PC-9 (cell line): ENCODE results near the gene SPEM3. TPM values are rescaled to one million over a fixed set of nuclear protein-coding genes. Genes with fewer than 3 reads are reported as not detected.

Experiments
- BruUV-seq: library from RNA; stranded (reverse); fragments of 400-500 nt; replicated peaks from 2 replicates; lab custom pipeline; 2021; lab: Mats Ljungman, UMichigan
- CTCF ChIA-PET: fragments of 300-600 bp; sonication (Branson Sonifier 250); formaldehyde crosslinking; loops from one replicate; lab custom pipeline; 2022; ENCODE audit warnings: antibody characterized with exemption; lab: Charles Lee
- POLR2A ChIA-PET: fragments of 300-600 bp; sonication (Branson Sonifier 250); formaldehyde crosslinking; loops from one replicate; lab custom pipeline; 2022; ENCODE audit warnings: antibody characterized with exemption; ENCODE audit not compliant: unreplicated experiment; lab: Charles Lee
- DNase-seq, 2 experiments: peaks; one replicate each; pipeline versions ENCODE4 v3.0.0 to v3.0.0-alpha.2; 2015 to 2022; ENCODE audit warnings: mixed read lengths in 1 of 2
- H2AFZ ChIP-seq: fragments of 200-600 bp; sonication (generic); 2 replicates; pipeline ENCODE4 v1.8.1; 2017; ENCODE audit warnings: antibody characterized with exemption
- H3F3A ChIP-seq: fragments of 200-600 bp; sonication (generic); 2 replicates; pipeline ENCODE4 v1.8.1; 2017; ENCODE audit warnings: antibody characterized with exemption, mild to moderate bottlenecking, low read depth; ENCODE audit not compliant: insufficient read depth
- H3K27ac ChIP-seq: fragments of 200-600 bp; sonication (generic); 2 replicates; pipeline ENCODE4 v1.6.1; 2016; ENCODE audit warnings: mixed run types
- H3K27me3 ChIP-seq: fragments of 200-600 bp; sonication (generic); 2 replicates; pipeline ENCODE4 v1.6.1; 2016; ENCODE audit warnings: low read depth, mixed run types; ENCODE audit not compliant: insufficient read depth
- H3K36me3 ChIP-seq: fragments of 200-600 bp; sonication (generic); 2 replicates; pipeline ENCODE4 v1.6.1; 2016; ENCODE audit warnings: low read depth, mixed run types
- H3K4me1 ChIP-seq: fragments of 200-600 bp; sonication (generic); replicated peaks from 2 replicates; pipeline ENCODE4 v1.6.1; 2016; ENCODE audit warnings: mixed run types; ENCODE audit not compliant: insufficient read depth
- H3K4me2 ChIP-seq: fragments of 200-600 bp; sonication (generic); 2 replicates; pipeline ENCODE4 v1.6.1; 2017; ENCODE audit warnings: mixed run types
- H3K4me3 ChIP-seq: fragments of 200-600 bp; sonication (generic); 2 replicates; pipeline ENCODE4 v1.6.1; 2016; ENCODE audit warnings: mixed run types
- H3K79me2 ChIP-seq: fragments of 200-600 bp; sonication (generic); 2 replicates; pipeline ENCODE4 v1.6.1; 2017; ENCODE audit warnings: low read depth, mixed run types
- H3K9me2 ChIP-seq: fragments of 200-600 bp; sonication (generic); 2 replicates; pipeline ENCODE4 v1.8.1; 2017; ENCODE audit warnings: mild to moderate bottlenecking; ENCODE audit not compliant: insufficient read depth
- H3K9me3 ChIP-seq: fragments of 200-600 bp; sonication (generic); 2 replicates; pipeline ENCODE4 v1.8.1; 2016; ENCODE audit warnings: low read depth; ENCODE audit not compliant: insufficient read depth
- H4K20me1 ChIP-seq: fragments of 200-600 bp; sonication (generic); 2 replicates; pipeline ENCODE4 v1.8.1; 2017; ENCODE audit not compliant: insufficient read depth
- CTCF ChIP-seq: fragments of 200-600 bp; sonication (generic); conservative IDR thresholded peaks from 2 replicates; pipeline ENCODE4 v1.6.1; 2017; ENCODE audit warnings: mixed run types, antibody characterized with exemption, mild to moderate bottlenecking, moderate library complexity
- EZH2 ChIP-seq: fragments of 200-600 bp; sonication (generic); IDR thresholded peaks from 2 replicates; pipeline ENCODE4 v1.8.0; 2017; ENCODE audit warnings: antibody characterized with exemption, low read depth
- intact Hi-C: fragments of 100-400 bp; cut with micrococcal nuclease; formaldehyde crosslinking; loops from one replicate; pipeline ENCODE4 v1.10.0; 2022; ENCODE audit not compliant: unreplicated experiment
- total RNA-seq: library from RNA; stranded (reverse); gene quantifications from 2 replicates; pipeline ENCODE4 v1.2.3, GENCODE V29; 2021

SPEM3 gene
- total RNA-seq, 1 experiment from 2014 or later: not detected

- intact Hi-C loops: no loop called here
- TF ChIP-seq CTCF (no peak), EZH2 (no peak)
These were observed 2.9 kb upstream of the SPEM3 start for GRCh38 chr17:7425756-7426155.

GRCh38 chr17:7426203-7426863 is 2.3 kb upstream of the SPEM3 start:
- intact Hi-C loops: no loop called here
- Histone ChIP-seq H3K4me3 (no peak overlapping the region), H3K27ac (no peak overlapping the region), H3F3A (no peaks in the 10 kb centered on the region), H3K9me3 (no peaks in the 10 kb centered on the region), H3K4me1 (no peaks in the 10 kb centered on the region), H3K9me2 (no peaks in the 10 kb centered on the region), H4K20me1 (no peaks in the 10 kb centered on the region), H3K4me2 (no peak overlapping the region), H3K79me2 (no peaks in the 10 kb centered on the region), H3K36me3 (no peaks in the 10 kb centered on the region), H2AFZ (no peak overlapping the region), H3K27me3 (no peaks in the 10 kb centered on the region)
- TF ChIP-seq CTCF: no peak
- no peak for TF ChIP-seq EZH2
- no peak for DNase-seq
- ChIA-PET CTCF (no interaction called here), POLR2A (no interaction called here)
- no TSS peak for BruUV-seq

More at GRCh38 chr17:7425756-7426155, 2.9 kb upstream of the SPEM3 start:
- Histone ChIP-seq H3K79me2 (no peaks in the 10 kb centered on the region), H3K4me1 (no peaks in the 10 kb centered on the region), H3K36me3 (no peaks in the 10 kb centered on the region), H3K27me3 (no peaks in the 10 kb centered on the region), H3F3A (no peaks in the 10 kb centered on the region), H3K27ac (no peak overlapping the region), H3K9me3 (no peaks in the 10 kb centered on the region), H3K4me2 (no peak overlapping the region), H3K9me2 (no peaks in the 10 kb centered on the region), H3K4me3 (no peak overlapping the region), H4K20me1 (no peaks in the 10 kb centered on the region), H2AFZ (no peak overlapping the region)
- ChIA-PET CTCF (no interaction called here), POLR2A (no interaction called here)
- no peak for DNase-seq
- BruUV-seq: no TSS peak

GRCh38 chr17:7426896-7427489 is 1.7 kb upstream of the SPEM3 start:
- intact Hi-C loops: no loop called here
- CTCF ChIA-PET: no interaction called here

More at GRCh38 chr17:7426896-7427489, 1.7 kb upstream of the SPEM3 start:
- H3K27ac ChIP-seq: no peak overlapping the region
- no TSS peak for BruUV-seq
- H3K4me3 ChIP-seq: no peak overlapping the region
- H3F3A ChIP-seq: no peaks in the 10 kb centered on the region
- H3K9me3 ChIP-seq: no peaks in the 10 kb centered on the region
- H4K20me1 ChIP-seq: no peaks in the 10 kb centered on the region
- no peak overlapping the region for H3K4me2 ChIP-seq
- H3K36me3 ChIP-seq: no peaks in the 10 kb centered on the region
- H3K27me3 ChIP-seq: no peaks in the 10 kb centered on the region
- no peaks in the 10 kb centered on the region for H3K4me1 ChIP-seq
- POLR2A ChIA-PET: no interaction called here
- H2AFZ ChIP-seq: no peak overlapping the region
- no peaks in the 10 kb centered on the region for H3K79me2 ChIP-seq
- TF ChIP-seq CTCF (no peak), EZH2 (no peak)
- no peaks in the 10 kb centered on the region for H3K9me2 ChIP-seq
- no peak for DNase-seq
